NCI-H1092 (cell line): ENCODE data around the gene SLC25A26.

Source experiments
- DNase-seq: peaks from one replicate; lab custom pipeline; 2025; lab: John Stamatoyannopoulos, UW

Gene SLC25A26

DNA sequence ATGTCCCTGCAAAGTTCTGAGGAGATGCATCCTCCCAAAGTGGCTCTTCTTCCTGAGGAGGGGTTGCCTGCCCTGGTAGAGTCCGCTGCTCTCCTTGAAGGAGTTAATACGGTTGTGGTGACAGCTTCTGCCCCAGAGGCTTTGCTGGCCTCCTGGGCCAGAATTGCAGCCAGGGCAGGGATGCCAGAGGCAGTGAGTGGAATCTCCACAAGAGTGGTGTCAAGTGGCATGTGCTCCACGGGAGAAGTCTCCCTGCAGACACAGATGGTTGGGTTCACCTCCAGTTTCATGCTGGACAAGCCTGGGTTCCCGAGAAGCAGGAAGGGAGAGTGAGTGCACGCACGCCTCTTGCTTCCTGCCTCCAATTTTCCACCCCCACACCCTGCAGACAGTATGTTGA is 105.5 kb downstream of the SLC25A26 start:
- DNase-seq: no peak

DNA sequence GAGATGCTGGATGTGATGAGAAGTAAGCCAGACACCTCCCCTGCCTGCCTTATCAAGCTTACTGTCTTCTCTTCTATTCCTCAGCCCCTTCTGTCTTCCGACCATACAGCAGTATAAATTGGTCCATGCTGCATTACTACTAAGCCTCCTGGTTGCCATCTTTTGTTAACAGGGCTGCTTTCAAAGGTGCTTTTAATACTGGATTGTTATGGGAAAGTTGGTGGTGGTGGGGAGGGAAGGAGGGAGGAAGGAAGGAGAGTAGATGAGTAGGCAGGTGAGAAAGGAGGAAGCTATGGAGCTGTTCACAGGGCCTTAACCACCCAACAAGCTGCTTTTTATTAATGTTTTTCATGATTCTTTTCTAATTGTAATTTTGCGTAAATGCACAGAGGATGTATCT is 114.9 kb downstream of the SLC25A26 start:
- no peak for DNase-seq

DNA sequence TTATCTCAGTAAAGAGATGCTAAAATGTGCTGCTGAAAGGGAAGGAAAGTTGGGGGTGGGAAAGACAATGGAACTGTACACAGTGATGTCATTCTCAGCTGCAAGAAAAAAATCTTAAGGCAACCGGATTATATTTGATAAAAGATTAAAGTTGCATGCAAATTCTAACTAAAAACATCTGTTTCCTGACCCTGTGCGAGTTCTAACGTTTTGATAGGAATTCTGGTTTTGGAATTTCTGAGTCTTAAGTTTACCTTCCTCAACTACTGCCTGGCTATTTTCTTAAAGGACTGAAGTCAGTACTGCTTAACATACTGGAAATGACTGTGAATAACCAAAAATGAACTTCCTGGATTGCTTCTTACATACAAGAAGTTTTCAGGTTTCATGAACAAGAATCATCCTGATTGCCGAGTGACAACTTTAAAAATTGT is 115.5 kb downstream of the SLC25A26 start:
- no peak for DNase-seq

DNA sequence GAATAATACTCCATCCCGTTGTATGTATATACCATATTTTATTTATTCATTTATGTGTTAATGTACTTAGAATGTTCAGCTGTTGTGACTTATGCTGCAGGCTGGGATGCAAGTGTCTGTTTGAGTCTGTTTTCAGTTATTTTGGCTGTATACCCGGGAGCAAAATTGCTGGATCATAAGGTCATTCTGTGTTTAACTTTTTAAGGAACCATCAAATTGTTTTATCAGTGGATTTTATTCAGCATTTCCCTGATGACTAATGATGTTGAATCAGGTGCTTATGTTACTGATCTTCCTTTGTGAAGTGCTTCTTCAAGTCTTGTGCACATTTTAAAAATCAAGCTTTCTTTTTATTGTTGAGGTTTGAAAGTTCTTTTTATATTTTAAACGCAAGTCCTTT is 118.1 kb downstream of the SLC25A26 start:
- DNase-seq: no peak

DNA sequence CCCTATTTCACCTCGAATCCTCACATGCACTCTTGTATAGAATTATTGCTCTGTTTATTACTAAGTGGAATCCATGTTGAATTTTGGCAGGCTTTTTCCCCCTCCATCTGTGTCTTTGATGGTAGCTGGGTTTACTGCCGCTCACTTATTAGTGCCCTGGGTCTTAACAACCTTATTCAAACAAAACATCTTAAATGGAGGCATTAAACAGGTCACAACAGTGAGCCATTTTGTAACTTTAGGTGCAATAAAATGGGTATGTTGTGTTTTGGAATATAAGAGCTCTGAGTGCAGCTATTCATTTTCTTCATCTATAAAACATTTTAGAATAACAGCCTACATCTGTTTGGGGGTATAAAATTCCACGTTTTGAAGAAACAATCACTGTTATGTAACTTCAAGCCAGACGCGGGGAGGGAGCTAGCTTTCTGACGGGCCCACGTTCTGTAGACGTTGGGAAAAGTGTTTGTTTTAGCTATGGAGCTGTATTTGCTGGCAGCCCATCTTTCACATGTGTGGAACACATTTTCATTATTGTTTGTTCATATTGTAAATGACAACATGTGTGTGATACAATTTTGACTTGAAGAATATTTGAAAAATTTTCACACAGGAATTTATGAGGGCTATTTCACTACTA is 122.0 kb downstream of the SLC25A26 start:
- no peak for DNase-seq

DNA sequence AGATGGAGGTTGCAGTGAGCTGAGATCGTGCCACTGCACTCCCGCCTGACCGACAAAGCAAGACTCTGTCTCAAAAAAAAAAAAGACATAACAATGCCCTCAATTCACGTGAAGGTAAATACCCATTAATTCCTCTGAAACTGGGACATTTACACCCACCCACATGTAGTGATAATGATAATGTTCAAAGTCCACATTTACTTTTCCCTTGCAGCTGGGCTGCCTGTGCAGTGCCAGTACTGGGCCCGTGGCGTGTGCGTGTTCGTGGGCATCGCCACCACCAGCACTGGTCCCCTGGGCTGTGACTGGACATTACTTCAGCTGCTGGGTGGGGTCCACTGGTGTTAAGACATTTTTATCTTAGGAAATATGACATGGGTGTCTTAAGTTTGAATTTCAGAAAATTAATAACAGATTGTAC is 123.6 kb downstream of the SLC25A26 start:
- no peak for DNase-seq

DNA sequence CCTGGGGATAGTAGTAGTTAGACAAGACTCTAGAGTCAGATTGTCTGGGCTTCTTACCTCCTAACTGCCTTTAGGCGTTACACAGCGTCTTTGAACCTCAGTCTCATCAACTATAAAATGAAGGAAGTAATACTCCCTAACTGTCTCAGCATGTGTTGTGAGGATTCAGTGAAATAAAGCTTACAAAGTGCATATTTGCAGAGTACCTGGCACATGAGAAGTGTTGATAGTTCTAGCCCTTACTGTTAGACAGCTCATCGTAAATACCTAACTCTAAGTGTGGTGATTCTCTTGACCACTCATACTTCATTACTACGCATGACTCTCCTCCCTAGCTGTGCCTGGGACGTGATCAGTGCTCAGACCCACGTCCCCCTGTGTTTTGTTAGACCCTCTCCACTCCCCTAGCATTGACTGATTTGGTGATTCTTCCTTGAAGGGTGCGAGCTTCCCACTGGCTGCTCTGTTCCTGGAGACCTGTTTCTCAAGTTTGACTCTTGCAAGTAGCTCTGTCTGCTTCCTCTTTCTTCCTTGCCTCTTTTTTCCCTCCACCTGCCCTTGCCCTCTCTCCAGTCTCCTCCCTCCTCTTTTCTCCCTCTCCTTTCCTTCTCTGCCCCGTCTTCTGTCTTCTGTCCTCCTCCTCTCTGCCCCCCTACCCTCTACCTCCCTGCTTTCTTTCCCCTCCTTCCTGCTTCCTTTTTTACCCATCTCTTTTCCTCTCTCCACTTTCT is 124.2 kb downstream of the SLC25A26 start:
- DNase-seq: no peak

DNA sequence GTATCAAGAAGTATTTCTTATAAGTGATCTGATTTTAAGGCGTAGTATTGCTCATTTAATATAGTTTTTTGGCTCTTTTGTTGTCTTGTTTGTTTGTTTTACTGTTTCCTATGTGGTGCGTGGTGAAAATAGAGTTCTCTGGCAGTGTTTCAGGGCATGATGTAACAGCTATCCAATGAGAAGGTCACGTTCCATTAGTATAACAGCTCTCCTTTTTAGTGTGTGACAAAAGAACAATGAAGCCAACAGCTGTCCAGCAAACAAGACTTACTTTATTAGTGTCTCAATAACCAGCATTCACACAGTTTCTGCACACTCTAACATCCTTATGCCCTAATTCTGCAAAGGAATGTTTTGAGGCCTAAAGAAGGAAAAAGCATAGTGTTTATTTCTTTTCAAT is 127.9 kb downstream of the SLC25A26 start:
- no peak for DNase-seq

DNA sequence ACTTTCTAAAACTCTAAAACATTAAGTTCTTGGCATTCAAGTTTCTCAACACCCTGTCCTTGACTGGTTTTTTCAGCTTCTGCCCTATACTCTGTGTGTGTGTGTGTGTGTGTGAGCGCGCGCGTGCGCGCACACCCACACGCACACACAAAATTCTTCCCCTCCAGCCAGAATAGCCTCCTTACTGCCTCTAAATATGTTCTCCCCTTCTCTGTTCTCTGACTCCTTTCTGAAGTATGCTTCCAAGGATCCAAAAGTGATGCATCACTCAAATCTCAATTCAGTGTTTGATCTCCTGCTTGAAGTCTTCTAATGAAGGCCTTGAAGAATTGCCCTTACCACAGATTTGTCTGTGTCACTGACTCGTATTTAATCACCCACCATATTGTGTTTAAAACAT is 129.8 kb downstream of the SLC25A26 start:
- DNase-seq: no peak

DNA sequence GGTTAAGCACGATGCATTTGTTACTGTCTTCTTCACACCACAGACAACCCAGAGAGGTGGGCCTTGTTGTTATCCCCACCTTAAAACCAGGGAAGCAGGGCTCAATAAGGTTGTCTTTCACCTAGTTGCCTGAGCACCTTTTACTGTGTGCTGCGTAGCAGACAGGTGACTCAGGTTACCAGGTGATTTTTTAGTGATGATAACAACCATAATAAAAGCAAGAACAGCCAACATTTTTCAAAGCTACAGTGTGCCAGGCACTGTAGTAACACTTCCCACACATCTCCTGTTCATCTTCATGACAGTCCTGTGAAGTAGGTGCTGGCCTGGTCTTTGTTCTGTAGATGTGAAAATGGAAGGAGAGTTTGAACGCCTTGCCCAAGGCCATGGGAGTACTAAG is 132.2 kb downstream of the SLC25A26 start:
- no peak for DNase-seq

DNA sequence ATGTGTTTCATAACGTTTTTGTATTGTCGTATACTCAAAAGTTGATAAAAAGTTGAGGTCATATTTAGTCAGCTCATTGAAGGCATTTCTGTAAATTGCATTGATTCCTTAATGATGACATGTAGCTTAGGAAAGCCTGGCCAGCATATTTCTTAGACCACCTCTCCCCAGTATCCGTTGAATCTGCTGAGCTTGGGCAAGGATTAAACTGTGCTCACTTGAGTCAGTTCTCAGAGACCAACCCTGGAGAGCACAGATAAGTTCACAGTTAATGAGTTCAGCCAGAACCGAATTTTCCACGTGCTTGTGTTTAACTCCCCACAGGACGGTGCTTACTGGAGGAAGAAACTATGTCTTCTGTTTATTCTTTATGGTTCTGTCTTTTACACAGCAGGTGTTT is 132.7 kb downstream of the SLC25A26 start:
- no peak for DNase-seq

DNA sequence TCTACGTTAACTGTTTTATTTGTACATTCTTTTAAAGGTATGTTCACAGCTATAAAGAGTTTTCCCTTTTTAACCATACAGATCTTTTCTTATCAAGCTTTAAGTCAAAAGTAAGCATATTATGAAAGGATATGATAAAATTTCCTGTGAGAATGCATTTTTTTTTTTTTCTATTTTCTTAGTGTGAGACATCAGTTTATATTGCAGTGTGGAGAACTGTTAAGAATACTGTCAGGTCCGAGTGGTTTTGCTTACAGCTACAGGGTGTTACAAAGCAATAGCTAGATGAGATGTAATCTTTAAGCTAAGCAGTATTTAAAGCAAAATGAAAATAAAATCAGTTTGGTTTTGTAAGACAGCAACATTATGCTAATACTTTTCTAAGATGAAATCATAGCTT is 133.2 kb downstream of the SLC25A26 start:
- DNase-seq: no peak

DNA sequence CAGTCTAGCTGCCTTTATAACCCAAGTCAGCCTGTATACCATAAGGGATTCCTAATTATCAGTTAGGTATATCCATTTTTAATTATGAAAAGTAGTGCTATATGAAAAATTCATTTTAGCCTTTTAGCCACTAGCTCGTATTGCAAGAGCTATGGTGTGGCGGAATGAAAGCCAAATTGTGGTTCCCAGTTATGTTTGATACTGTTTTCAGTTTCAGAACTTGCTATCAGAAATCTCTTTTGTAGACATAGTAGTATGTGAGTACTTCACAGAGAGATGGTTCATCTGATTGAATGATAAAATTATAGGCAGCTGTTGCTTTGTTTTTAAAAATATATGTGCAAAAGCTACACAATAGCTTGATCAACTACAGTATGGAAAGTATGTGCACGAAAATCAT is 134.6 kb downstream of the SLC25A26 start:
- DNase-seq: no peak

DNA sequence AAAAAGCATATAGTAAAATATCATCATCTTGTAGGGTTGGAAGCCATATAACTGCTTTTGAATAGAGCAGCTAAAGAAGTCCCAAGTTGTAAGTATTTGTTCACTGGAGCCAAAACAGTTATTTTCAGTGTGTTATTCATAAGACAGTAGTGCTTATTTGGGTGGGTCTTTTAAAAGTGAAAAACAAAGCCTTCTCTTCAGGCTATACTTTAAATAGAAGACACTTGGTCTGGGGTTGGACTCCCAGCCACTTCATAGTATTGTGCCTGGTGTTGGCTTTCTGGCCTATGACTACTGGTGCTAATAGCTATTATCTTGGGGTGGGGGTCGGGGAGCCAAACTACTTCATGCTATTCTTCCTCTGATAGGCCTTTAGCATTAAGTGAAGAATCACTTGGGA is 135.2 kb downstream of the SLC25A26 start:
- no peak for DNase-seq

DNA sequence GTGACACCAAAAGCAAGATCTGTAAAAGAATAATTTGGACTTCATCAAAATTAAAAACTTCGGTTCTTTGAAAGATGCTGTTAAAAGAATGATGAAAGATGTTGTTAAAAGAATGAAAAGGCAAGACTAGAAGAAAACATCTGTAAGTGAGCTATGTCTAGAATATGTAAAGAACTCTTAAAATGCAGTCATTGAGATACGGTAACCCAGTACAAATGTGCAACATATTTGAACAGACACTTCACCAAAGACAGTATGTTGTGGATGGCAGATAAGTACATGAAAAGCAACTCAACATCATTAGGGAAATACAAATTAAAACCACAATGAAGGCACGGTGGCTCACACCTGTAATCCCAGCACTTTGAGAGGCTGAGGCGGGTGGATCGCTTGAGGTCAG is 140.6 kb downstream of the SLC25A26 start:
- DNase-seq: no peak

DNA sequence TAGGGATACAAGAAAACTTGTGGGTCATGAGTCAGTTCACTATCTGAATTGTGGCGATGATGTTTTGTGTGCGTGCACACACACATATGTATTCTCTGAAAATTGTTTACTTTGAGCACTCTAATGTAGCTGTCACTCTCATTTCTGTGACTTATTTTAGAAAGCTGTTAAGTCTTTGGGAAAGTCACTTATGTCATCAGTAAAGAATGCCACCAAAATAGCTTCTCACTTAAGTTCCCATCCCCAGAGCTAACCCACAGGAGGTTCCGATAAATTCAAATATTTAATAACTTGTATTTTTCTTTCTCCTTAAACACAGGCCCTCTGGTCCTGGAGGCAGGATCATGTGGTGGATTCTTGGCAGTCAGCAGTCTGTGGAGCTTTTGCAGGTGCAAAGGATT is 141.7 kb downstream of the SLC25A26 start:
- DNase-seq: no peak

DNA sequence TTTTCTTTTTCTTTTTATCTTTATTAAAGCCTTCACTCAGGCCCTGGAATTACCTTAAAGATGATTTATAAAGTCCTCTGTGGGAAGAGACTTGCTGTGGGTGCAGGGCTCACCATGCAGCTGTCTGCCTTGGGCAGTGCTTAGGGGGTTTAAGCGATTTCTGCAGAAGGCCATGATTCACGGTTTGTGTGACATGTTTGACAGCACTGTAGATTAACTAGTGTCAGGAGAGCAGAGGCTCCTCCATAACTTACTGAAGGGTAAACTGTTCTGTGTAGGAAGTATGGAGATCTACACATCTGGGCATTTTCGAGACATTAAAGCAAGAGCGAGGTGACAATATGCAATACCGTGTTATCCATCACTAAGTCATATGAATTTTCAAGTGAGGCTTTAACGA is 142.3 kb downstream of the SLC25A26 start:
- no peak for DNase-seq

DNA sequence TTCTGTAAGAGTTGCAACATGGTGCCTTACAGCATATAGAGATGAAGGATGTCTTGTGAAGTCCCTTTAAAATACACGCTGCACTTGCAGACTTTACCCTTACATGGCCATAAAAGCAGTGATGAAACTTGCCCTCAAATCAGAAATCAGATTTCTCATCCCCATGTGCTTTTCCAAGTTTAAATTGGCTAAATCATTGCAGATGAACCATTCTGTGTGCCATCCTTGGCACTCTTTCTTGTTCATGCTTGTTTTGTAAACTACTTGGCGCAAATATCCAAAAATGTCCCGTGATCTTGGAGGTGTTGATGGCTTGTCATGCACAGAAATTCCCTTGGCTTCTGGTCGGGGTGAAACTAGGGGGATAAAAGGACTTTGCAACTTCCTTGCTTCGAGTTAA is 144.3 kb downstream of the SLC25A26 start:
- DNase-seq: no peak

DNA sequence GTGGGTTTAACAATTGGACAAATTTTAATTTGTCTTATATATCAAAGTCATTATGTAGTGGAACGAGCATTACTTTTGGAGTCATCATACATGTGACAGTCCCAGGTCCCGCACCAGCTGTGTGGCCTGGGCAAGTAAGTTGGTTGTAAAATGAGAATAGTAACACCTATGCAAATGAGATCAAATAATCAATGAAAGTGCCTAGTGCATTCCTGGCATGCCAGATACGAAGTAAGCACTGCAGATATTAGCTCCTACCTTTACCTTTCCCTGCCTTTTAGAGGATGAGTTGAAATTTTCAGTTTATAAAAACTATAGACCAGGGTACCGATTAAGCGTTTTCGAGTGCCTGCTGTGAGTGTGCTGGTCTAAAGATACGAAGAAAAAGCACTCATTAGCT is 145.9 kb downstream of the SLC25A26 start:
- DNase-seq: no peak

DNA sequence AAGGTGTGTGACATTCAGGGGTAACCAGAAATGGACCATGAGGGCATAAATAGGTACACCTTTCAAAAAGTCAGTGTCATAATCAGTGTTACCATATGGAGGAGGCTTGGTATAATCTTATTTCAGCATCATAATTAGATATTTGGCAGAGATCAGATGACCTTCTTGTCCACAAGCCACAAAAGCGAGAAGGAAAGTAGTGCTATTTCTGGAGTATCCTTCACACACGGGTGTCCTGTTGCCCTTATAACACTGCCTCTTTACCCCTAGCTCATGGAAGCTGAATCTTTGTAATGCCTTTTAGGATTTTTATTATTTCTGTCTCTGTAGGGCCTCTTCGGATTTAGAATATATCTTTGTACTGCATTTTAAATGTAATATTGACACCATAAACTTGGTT is 147.2 kb downstream of the SLC25A26 start:
- no peak for DNase-seq

DNA sequence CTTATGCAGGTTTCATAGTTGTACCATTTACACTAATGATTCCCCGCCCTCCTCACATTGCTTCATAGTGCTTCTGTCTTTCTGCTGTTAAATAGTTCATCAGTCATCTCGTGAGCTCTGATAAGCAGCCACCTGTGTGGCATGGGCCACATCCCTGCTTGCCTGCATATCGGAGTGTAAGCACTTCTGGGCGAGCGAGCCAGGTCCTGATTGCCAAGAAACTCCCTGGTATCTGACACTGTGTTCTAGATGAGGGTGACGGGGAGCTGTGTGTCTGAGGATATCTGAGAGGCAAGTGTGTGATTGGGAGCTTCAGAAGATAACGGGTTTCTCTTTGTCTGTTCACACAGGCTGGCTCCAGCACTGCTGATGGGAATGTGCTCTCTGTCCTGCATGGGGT is 149.4 kb downstream of the SLC25A26 start:
- DNase-seq: no peak

DNA sequence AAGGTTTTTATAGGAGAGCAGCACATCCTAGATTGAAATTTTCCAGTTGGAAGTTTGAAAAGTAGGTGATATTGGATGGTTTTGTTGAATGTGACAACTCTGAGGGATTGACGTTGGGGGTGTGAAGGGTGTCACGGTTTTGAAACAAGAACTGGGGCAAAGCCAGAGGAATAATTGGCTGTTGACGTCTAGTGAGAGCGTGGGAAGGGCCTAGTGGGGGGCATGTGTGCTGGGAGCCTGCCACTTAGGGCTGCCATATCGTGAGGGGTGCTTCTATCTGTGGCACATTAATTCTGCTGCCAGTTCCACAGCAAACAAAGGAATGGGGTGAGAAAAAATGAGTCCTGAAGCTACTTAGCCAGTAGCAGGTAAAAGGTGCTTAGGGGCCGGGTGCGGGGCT is 150.6 kb downstream of the SLC25A26 start:
- DNase-seq: no peak

DNA sequence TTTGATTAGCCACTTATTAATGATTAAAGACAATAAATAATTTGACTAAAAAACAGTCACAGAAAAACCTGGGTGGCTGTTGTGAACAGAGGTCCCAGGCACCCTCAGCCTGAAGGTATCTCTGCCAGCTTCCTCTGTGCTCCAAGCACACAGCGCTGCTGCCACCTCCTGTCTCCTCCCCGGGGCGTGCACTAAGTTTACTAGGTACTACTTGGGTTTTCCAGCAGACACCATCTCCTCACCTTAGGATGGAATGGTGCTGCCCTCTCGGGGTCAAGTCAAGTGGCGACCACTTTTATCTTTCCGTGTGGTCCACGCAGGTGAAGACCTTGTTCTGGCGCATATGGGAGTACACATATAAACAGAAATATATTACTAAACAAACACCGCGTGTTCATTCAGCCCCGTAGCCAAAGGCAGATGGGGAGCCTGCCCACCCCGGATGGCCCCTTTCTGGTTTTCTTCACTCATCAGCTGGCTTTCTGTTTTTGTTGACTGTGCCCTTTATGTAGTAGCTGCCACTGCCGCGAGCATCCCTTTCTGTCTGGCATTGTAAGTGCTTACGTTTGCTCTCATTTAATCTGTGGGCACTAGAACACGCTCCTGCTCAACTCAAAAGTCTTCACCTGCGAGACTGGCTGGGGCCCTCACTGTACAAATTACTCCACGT is 152.0 kb downstream of the SLC25A26 start:
- DNase-seq: peak; percentile 16
